ENCODE data around the gene TSC2.
"Not testable (repeated sequence)": the region's sequence is repeated elsewhere in the genome, so short reads cannot be mapped to it uniquely, and the experiment has no call there.

GRCh38 chr16:2124377-2124693, 76.5 kb downstream of the TSC2 start:
- TF ChIP-seq, protein P1, sequence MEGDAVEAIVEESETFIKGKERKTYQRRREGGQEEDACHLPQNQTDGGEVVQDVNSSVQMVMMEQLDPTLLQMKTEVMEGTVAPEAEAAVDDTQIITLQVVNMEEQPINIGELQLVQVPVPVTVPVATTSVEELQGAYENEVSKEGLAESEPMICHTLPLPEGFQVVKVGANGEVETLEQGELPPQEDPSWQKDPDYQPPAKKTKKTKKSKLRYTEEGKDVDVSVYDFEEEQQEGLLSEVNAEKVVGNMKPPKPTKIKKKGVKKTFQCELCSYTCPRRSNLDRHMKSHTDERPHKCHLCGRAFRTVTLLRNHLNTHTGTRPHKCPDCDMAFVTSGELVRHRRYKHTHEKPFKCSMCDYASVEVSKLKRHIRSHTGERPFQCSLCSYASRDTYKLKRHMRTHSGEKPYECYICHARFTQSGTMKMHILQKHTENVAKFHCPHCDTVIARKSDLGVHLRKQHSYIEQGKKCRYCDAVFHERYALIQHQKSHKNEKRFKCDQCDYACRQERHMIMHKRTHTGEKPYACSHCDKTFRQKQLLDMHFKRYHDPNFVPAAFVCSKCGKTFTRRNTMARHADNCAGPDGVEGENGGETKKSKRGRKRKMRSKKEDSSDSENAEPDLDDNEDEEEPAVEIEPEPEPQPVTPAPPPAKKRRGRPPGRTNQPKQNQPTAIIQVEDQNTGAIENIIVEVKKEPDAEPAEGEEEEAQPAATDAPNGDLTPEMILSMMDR (IDR thresholded peaks at IDR 0.05): not testable (repeated sequence)
- not testable (repeated sequence) for TF ChIP-seq POLR2AphosphoS5 (IDR thresholded peaks at IDR 0.05)
